Measurements from ENCODE around the gene EID2B. TPM values are rescaled to one million over a fixed set of nuclear protein-coding genes. Genes with fewer than 3 reads are reported as not detected.

EID2B gene
- total RNA-seq, 2 experiments from 2014 or later = 3.2 to 3.4 TPM

- POLR2A ChIA-PET = interaction anchor here (1.0 kb wide), 1 partner anchor 51 kb away, joined by 4 read pairs; the partner anchor contains the start of gene EID2B
- CTCF ChIA-PET = interaction anchor here (1.0 to 1.6 kb wide), 4 partner anchors 7 to 51 kb away, joined by 3 to 4 read pairs (median 3); partner anchors contain the start of gene EID2B
These were observed 51.0 kb downstream of the EID2B start for GRCh38 chr19:39481676-39482075.

- ChIA-PET CTCF (interaction anchor here (0.6 to 1.6 kb wide), 4 partner anchors 22 to 102 kb away, joined by 3 to 4 read pairs (median 4); partner anchors contain the start of gene EID2B), POLR2A (interaction anchor here (0.6 to 1.2 kb wide), 3 partner anchors 11 to 579 kb away, joined by 4 to 5 read pairs (median 5); partner anchors contain the start of gene EID2B)
These were observed 51.5 kb downstream of the EID2B start for GRCh38 chr19:39481229-39481545.

Other genes starting within 250 kb of the EID2B start
- not detected for gene IFNL1, start 236.4 kb downstream of the EID2B start, total RNA-seq
- gene LRFN1, start 212.0 kb downstream of the EID2B start, total RNA-seq = 1 to 10 TPM; 4.3 to 4.6 TPM
- gene GMFG, start 196.8 kb downstream of the EID2B start, total RNA-seq = 100 to 1,000 TPM; 211 to 231 TPM
- gene SAMD4B, start 190.4 kb downstream of the EID2B start, total RNA-seq = 10 to 100 TPM; 55.5 to 57.6 TPM
- gene PAF1, start 141.7 kb downstream of the EID2B start, total RNA-seq = 10 to 100 TPM; 43.6 to 44.7 TPM
- 10 to 100 TPM; 28.7 to 30.3 TPM for gene MED29, start 141.5 kb downstream of the EID2B start, total RNA-seq
- 10 to 100 TPM; 16.6 to 17.4 TPM for gene ZFP36, start 126.0 kb downstream of the EID2B start, total RNA-seq
- gene PLEKHG2, start 120.2 kb downstream of the EID2B start, total RNA-seq = 10 to 100 TPM; 30.4 to 30.9 TPM
- 1,000 to 10,000 TPM; 2,748 to 2,778 TPM for gene RPS16, start 96.9 kb downstream of the EID2B start, total RNA-seq
- 100 to 1,000 TPM; 179 to 189 TPM for gene SUPT5H, start 87.3 kb downstream of the EID2B start, total RNA-seq
- 100 to 1,000 TPM; 135 to 144 TPM for gene TIMM50, start 52.0 kb downstream of the EID2B start, total RNA-seq
- gene DLL3, start 33.9 kb downstream of the EID2B start, total RNA-seq = 1 to 10 TPM; 1.6 TPM
- gene SELENOV, start 17.7 kb downstream of the EID2B start, total RNA-seq = not detected
- gene EID2, start 7.3 kb upstream of the EID2B start, total RNA-seq = 10 to 100 TPM; 12.9 to 13.5 TPM
- not detected for gene LGALS13, start 69.7 kb upstream of the EID2B start, total RNA-seq
- not detected for gene LGALS16, start 123.1 kb upstream of the EID2B start, total RNA-seq
- gene LGALS14, start 171.6 kb upstream of the EID2B start, total RNA-seq = not detected
- gene CLC, start 205.2 kb upstream of the EID2B start, total RNA-seq = not detected
- gene LEUTX, start 246.0 kb upstream of the EID2B start, total RNA-seq = not detected

Data from activated CD8-positive, alpha-beta memory T cell treated with anti-CD3 and anti-CD28 coated beads for 36 hours (primary cell).